OCI-LY7 (cell line): ENCODE data around the gene RAPH1.
"Not testable (repeated sequence)": the region's sequence is repeated elsewhere in the genome, so short reads cannot be mapped to it uniquely, and the experiment has no call there.

ENCODE experiments used
- CTCF ChIP-seq: fragments of 200-600 bp; sonication (generic); conservative IDR thresholded peaks from 2 replicates; pipeline ENCODE4 v1.5.1; 2014; ENCODE audit warnings: mild to moderate bottlenecking, antibody characterized with exemption, low read length, moderate library complexity, mixed read lengths
- EZH2phosphoT487 ChIP-seq: fragments of 200-600 bp; sonication (generic); IDR thresholded peaks from 2 replicates; pipeline ENCODE4 v1.6.1; 2018; ENCODE audit warnings: low read depth, borderline replicate concordance, mild to moderate bottlenecking, mixed run types, antibody characterized with exemption, low read length, moderate library complexity, mixed read lengths

- TF ChIP-seq CTCF, EZH2phosphoT487: not testable (repeated sequence)
Observed at GRCh38 chr2:203388153-203388552, 146.9 kb downstream of the RAPH1 start.
